ENCODE results near the gene NACC1.

DNA sequence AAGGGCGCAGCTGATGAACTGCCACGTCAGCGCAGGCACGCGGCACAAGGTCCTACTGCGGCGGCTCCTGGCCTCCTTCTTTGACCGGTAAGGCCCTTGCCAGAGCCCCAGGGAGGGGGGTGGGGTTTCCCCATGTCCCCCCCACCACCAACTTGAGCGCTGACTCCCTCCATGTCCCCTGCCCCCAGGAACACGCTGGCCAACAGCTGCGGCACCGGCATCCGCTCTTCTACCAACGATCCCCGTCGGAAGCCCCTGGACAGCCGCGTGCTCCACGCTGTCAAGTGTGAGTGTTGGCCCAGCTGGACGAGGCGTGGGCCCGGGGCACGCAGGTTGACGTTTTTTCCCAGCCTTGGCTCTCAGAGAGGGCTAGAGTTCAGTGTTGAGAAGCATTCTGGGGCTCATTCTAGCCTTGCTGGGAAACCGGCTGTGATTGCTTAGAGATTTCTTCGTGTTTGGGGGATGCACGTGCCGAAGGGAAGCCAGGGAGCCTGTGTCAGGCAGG, 19.3 kb downstream of the NACC1 start:
- no peak for TF ChIP-seq EP300 (IDR thresholded peaks at IDR 0.05)
- TF ChIP-seq, protein P1, sequence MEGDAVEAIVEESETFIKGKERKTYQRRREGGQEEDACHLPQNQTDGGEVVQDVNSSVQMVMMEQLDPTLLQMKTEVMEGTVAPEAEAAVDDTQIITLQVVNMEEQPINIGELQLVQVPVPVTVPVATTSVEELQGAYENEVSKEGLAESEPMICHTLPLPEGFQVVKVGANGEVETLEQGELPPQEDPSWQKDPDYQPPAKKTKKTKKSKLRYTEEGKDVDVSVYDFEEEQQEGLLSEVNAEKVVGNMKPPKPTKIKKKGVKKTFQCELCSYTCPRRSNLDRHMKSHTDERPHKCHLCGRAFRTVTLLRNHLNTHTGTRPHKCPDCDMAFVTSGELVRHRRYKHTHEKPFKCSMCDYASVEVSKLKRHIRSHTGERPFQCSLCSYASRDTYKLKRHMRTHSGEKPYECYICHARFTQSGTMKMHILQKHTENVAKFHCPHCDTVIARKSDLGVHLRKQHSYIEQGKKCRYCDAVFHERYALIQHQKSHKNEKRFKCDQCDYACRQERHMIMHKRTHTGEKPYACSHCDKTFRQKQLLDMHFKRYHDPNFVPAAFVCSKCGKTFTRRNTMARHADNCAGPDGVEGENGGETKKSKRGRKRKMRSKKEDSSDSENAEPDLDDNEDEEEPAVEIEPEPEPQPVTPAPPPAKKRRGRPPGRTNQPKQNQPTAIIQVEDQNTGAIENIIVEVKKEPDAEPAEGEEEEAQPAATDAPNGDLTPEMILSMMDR (IDR thresholded peaks at IDR 0.05) = no peak
